NCI-H526 treated with DMSO at 0.1 percent for 48 hours (cell line): ENCODE data around the gene FUT1.

Experiments
- DNase-seq: peaks from one replicate; lab custom pipeline; 2025; lab: John Stamatoyannopoulos, UW

FUT1 gene

DNA sequence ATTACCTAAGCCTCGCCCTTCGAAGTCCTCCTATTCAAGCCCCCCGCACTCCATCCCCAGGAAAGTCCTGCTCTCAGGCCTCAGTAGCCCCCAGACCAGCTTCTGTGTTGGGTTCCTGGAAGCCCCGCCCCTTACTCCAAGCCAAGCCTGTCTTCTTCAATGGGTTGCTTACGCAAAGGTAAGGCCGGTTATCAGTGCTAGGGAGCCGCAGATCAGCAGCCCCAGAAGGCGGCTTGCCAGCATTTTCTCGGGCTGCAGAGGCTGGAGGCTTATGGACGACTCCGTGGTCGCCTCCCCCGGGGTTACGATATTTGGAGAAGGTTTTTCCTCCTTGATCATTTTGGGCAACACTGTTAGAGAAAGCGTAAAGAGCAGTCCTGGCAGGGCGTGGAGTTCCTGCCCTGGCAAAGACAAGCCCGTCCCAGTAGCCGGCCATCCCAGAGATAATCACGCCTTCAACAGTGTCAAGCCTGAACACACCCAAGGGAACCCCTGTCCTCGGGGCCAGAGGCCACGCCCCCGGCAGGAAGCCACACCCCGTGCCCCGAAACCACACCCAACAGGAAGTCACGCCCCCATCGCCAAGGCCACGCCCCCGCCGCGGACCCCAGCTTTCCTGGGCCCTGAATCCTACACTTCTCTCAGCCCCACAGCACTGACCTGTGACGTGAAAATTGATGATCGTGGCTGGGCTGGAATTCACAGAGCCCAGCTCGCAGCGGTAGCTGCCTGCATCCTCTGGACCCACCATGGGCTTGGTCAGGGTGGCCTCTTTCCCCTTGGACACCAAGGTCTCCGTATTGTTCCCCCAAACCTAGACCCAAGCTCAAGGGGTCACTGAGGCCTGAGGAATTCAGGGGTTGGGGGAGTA, 11.1 kb downstream of the FUT1 start:
- no peak for DNase-seq

DNA sequence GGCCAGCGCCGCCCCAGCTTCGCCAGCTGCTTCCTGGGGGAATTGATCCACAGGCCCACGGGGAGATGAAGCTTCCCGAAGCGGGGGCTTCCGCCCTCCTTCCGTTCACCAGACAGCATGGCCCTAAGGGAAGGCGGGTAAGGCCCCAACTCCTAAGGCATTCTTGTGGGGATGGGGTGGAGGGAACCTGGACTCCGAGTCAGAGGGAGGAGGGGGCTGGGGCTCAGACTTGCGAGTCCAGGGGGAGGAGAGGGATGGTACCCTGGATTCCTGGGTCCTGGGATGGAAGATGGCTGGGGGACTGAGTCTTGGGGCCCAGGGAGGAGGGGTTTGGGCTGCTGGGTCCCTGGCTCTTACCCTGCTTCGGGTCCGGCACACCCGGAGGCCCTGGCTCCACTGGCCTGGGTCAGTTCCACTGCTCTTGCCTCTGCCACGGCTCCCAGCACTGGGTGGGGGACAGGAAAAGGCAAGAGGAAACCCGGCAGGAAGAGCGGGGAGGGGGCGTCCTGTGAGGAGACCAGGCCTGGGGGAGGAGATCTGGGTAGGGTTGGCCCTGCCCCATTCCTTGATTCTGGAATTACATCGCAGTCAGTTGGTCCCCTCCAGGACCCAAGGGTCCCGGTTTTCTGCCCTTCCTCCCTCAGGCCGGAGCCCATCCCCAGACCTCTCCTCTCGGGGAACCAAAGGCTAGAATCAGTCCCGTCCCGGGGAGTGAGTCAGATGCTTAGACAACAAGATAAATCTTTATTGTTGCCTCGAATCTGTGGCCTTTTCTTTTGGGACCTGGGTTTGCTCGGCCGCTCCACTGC, 12.1 kb downstream of the FUT1 start, which contains the start of gene RASIP1:
Gene RASIP1, minus strand, starts transcription at position 447 of the 809 bp plus-strand sequence. Its CDS starts 328 bp downstream, at position 119.
- no peak for DNase-seq

DNA sequence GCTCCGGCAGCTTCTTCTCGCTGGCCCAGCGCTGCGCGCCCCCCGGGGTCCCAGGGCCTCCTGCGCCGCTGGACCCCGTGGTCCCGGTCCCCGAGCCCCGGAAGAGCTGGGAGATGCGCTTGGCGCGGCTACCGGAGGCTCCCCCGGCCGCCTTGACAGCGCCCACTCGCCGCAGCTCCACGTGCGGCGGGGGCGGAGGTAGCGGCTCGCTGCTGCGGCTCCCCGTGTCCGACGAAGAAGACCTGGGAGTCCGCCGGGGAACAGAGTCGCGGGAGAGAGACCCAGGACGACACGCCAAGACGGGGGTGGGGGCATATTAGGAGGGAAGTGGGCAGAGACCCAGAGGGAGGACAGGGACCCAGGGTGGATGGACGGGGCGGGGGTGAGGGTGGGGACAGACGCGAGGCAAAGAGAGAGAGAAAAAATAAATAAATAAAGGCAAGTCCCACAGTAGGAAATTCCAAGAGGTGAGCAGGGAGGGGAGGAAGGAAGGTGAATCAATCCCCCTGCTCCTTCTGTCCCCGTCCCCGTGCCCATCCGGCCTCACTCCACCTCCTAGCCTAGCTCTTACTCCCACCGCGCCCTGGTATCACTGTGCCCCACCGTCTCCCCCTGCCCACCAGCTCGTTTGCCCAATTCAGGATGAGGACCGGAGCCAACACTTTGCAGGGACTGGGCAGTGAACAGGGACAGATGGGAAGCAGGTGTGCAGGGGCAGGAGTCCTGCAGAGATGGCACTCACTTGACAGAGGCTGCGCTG, 12.9 kb downstream of the FUT1 start:
- no peak for DNase-seq

DNA sequence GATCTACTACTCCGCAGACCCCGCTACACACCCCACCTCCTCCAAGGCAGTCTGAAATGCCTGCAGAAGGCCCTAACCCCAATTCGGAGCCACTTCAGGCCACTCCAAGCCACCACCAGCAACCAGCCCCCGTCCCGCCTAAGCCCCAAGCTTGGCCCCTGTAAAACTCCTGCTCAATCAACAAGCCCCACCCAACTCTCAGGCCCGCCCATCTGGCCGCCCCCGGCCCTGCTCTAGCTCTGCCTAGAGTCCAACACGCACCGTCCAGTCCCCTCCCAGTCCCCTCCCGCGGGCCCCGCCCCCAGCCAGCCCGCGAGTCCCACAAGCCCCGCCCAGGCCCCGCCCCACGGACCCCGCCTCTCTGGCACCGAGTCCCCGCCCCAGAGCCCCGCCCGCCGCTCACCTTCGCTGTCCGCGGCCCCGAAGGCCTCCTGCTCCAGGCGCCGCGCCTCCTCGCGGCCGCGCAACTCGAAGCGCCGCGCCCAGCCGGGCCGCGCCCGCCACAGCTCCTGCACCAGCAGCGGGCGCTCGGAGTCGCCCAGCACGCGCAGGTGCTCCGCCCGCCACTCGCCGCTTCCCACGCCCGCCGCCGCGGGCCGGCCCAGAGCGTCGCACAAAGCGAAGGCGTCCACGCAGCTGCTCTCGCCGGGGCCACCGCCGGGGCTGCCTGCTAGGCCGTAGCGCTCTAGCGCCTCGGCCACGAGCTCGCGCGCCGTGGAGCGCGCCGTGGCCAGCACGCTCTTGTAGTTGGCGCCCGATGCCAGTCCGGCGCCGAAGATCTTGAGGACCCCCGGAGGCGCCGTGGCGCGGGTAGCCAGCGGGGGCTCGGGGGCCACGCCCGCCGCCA, 13.7 kb downstream of the FUT1 start:
- peak; percentile 95 for DNase-seq

DNA sequence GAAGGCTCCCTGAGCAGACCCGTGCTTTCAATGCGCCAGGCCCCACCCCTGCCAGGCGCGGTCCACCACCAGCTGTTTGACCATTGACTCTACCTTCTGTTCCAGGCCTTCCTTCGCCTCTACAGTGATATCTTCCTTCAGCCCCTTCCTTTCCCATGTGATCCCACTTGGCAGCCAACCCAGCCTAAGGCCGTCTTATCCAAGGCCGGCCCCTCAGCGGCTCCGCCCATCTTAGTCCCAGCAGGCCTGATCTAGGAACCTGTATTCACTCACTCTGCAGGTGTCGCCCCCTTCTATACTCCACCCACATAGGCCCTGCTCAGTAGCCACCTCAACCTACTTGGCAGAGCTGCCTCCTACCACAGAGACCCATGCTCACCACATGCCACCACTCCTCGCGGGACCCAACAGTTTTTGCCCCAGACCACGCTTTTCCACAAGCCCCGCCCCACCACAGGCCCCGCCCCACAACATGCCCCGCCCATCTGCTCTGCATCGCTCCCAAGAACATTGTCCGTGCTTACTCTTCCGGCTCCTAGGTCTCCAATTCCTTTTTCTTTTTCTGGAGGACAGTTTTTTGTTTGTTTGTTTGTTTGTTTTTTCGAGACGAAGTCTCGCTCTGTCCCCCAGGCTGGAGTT, 15.0 kb downstream of the FUT1 start:
- no peak for DNase-seq

DNA sequence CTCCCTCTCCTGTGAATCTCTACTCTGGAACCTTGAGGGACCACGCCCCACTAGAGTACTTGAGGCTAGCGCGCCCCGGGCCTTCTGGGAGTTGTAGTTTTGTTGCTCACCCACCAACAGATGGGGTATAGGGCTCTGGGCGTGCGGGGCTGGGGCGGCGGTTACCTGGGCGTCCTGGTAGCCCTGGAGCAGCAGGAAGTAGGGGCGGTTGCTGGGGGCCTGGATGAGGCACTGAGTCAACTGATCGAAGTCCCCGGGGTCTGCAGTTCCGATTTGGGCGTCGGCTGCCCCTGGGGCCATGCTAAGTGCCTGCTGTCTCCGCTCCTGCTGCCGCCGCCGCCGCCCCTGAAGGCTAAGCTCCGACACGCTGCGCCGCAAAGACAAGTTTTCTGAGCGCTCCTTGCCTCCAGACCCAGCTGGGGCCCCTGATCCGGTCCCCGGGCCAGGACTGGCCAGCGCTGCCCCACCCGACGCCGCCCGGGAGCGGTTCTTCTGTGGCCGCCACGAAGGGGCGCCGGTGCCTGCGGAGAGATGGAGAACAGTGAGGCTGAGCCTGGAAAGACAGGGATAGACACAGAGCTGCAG, 17.3 kb downstream of the FUT1 start:
- DNase-seq: peak; percentile 50

DNA sequence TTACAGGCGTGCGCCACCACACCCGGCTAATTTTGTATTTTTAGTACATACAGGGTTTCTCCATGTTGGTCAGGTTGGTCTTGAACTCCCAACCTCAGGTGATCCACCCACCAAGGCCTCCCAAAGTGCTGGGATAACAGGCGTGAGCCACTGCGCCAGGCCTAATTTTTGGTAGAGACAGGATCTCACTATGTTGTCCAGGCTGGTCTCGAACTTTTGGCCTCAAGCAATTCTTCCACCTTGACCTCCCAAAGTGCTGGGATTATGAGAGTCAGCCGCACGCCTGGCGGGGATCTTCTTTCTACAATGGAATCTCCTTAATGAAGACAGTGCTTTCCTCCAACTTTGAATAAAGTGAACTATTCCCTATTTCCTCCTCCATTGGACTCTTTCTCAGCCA, 17.8 kb downstream of the FUT1 start:
- DNase-seq: no peak

DNA sequence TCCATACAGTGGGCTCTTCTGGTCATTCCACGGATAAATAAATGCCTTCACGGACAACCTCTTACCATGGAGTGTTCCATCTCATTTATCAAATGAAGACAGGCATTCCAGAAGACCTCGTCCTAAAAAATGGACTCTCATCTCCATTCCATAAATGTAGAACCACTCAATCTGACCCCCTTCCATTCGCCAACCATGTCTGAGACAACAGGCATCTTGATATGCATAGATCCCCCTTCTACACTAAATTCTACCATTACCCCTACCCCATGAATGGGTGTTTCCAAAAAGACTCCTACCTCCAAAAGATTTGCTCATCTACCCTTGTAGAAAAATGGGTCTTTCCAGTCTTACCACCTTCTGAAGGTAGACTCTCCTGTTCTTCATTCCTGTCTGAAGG, 21.0 kb downstream of the FUT1 start:
- DNase-seq: no peak

DNA sequence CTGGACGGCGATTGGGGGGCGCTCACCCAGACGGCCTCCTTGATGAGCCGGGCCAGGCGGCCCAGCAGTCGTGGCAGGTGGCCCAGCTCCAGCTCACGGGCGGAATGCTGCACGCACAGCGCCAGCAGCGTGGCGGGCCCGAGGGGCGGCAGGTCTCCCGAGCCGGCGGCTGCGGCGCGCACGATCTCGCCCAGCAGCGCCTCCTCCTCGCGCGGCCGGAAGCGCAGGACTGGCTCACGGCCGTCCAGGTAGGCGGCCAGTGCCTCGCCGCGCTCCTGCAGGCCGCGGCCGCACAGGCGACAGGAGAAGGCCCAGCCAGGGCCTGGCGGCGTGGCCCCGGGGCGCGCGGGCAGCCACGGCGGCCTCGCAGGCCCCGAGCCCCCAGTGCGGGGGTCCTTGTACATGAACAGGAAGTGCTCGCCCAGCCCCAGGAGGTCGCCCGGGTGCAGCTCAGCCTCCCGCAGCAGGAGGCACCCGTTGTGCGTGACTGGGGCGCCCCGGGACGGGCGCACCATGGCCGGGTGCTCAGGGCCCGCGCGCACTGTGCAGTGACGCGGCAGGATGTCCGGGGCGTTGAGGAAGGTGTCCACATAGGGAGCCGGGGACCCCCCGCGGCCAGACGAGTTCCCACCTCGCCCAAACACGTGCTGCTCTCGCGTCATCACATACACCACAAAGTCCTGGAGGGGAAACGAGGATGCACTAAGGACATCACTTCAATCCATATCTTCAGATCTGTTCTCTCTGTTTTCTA, 23.4 kb downstream of the FUT1 start:
- DNase-seq: no peak

DNA sequence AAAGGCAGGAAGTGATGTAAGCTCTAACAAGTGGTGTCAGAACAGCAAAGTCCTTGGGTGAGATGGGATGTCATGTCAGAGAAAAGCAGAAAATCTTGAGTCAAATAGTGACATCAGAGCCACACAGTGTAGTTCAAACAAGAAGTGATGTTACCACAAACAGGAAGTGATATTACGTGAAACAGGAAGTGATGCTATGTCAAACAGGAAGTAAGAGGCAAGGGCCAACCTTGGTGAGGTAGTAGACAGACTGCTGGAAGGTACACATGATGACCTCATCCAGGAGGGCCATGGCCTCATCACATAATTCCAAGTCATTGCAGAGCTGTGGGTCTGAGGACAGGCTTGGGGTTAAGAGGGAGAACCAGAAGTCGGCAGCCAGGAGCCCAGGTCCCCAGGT, 25.9 kb downstream of the FUT1 start:
- no peak for DNase-seq

DNA sequence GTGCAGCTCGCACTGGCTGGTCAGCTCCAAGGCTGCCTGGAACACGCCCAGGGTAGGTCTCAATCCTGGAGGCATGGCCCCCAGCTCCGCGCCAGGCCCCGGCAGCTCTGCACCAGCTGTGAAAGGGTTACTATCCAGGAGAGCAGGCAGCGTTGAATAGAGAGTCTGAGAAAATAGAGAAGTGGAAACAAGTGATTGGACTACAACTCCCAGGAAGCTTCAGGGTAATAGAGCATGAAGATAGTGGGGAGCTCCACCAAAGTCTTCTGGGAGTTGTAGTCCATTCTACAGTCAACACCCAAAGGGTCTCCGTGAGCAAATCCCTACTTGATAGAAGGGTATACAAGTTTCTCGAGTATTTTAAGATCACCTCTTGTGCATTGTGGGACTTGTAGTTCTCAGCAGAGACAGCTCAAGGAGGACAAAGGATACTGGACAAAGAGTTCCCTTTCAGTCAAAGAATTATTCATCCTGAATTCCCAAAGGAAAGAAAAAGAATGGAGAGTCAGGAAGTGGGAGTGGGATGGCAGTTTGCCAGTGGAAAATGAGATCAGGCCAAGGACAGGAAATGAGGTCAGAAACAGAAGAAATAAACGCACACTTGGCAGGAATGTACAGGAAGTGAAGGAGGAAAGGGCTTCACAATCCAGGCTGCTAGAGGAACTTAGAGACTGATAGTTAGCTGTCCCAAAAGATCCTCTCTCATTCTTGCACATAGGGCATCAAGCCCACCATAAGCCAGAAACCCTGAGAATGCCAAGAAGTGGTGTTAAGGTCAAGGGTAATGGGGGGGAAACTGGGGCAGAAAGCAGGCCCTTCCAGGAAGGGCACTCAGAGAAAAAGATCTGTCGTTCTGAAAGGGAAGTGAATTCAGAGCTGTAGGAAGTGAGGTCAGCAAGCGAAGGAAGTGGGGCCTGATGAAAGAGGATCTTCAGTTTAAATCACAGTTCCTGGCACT, 27.4 kb downstream of the FUT1 start:
- peak; percentile 12 for DNase-seq

DNA sequence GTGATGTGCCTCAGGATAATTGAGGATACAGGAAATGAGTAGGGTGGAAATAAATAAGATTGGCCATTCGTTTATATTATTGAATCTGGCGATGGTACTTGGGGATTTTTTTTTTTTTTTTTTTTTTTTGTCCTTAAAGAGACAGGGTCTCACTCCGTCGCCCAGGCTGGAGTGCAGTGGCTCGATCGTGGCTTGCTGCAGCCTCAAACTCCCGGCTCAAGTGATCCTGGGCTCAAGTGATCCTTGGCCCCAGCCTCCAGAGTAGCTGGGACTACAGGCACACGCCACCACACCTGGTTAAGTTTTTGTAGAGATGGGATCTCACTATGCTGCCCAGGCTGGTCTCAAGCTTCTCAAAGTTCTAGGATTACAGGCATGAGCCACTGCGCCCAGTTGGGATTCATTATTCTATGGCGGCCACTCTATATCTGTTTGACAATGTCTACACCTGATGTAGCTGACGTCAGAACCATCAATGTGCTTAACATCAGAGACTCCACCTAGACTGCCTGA, 30.2 kb downstream of the FUT1 start:
- DNase-seq: no peak

DNA sequence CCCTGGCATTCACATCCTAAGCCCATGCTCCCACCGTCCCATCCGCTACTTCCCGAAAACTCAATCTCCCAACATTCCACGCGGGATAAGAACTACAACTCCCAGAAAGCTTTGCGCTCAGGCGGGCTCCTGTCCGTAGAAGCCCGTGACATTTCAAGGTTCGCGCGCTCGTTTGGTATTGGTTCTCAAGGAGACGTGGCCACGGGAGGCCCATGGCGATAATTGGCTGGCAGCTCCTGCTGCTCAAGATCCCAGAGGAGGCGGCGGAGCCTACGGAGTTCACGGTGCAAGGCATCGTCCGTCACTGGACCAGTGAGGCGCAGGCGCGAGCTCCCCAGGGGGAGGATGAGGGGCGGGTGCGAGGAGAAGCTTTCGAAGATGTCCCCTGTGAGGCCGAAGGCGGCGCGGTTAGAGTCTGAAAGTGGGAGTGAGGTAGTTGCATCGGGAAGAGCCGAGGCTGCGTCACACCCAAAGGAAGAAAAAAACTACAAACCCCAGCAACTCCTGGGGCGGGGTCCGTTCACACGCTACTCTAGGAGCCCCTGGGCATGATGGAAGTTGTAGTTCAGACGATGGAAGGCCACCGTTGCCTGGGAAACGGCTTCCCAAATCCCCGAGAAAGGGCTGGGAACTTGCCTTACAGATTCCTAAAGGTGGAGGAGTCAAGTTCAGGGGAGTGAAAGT, 31.7 kb downstream of the FUT1 start:
- DNase-seq: peak; percentile 96

DNA sequence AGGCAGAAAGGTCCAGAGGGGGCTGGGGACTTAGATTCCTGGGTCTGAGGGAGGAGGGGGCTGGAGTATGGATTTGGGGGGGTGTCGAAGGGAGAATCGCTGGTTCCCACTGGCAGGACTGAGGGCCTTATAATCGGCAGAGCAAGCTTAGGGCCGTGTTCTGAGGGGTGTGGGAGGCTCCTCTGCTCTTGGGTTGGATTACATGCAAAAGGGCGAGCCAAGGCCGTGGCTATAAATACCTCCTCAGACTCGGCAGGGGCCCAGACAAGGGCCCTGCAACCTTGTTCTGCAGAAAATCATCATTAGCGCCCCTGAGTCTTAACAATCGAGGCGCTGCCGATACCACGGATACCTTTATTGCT, 32.2 kb downstream of the FUT1 start:
- DNase-seq: no peak

DNA sequence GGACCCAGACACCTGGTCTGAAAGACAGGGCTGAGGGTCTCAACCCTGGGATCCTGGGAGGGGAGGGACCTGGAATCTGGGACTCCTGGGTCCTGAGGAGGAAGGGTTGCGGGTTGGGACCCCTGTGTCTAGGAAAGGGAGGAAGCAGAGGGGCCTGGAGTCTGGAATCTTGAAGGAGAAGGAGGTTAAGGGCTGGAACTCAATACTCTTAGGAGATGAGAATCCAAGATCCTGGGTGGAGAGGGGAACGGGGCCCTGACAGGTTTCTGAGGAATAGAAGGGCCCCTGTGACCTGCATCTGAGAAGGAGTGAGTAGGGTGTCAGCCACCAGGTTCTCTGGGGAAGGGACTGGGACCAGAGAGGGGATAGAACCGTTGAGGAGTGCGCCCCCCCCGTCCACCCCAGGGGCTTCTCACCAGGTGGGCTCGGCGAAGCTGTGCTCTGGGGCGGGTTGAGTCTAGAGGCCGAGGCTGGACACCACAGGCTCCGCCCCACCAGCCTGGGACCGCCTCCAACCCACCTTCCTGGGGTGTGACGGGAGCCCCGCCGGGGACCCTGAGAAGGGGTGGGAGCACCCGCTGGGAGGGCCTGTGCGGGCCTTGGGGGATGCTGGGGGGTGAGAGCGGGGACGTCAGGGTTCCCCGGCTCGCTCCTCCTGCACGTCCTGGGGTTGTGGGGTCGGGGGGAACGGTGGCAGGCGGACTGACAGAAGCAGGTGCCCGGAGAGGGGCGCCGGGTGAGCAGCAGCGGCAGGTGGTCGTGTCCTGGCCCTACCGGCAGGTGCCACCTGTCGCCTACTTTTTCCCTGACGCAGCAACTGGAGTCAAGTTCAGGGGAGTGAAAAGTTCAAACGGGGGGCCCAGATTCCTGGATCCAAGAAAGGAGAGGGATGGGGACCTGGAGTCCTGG, 32.9 kb downstream of the FUT1 start, which contains the start of gene MAMSTR:
Gene MAMSTR, minus strand, starts transcription at position 463 of the 909 bp plus-strand sequence. CDS start 694 bp downstream, outside the sequence.
- DNase-seq: no peak

DNA sequence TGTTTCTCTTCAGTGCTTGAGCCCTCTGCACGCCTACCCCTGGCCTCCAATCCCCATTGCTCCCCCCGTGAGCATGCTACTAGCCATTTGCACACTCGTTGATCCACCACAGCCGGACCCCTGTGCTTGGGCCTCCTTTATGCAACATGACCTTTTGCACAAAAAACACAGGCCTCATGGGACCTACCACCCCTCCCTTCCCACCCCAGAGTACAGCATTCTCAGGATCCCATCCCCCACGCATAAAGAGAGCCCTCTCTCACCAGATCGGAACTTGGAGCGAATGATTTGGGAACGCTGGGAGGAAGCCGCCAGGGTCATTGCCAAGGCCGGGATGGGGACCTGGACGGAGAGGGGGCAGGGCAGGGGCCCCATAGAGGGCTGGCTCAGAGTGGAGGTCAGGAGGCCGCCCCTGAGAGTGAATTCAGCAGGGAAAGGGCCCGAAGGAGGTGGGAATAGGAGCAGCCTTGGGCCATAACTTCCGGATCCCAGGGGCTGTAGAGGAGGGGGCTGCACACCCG, 33.7 kb downstream of the FUT1 start:
- no peak for DNase-seq
